Measurements from ENCODE around the gene RAB40C. TPM values are rescaled to one million over a fixed set of nuclear protein-coding genes. Genes with fewer than 3 reads are reported as not detected.
A peak's percentile ranks its signal among the peaks of the same experiment; 100 is the strongest.

Gene RAB40C, protein sequence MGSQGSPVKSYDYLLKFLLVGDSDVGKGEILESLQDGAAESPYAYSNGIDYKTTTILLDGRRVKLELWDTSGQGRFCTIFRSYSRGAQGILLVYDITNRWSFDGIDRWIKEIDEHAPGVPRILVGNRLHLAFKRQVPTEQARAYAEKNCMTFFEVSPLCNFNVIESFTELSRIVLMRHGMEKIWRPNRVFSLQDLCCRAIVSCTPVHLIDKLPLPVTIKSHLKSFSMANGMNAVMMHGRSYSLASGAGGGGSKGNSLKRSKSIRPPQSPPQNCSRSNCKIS
- 10 to 100 TPM; 12.3 to 13.3 TPM for total RNA-seq
- 22.8 TPM for polyA plus RNA-seq

DNA sequence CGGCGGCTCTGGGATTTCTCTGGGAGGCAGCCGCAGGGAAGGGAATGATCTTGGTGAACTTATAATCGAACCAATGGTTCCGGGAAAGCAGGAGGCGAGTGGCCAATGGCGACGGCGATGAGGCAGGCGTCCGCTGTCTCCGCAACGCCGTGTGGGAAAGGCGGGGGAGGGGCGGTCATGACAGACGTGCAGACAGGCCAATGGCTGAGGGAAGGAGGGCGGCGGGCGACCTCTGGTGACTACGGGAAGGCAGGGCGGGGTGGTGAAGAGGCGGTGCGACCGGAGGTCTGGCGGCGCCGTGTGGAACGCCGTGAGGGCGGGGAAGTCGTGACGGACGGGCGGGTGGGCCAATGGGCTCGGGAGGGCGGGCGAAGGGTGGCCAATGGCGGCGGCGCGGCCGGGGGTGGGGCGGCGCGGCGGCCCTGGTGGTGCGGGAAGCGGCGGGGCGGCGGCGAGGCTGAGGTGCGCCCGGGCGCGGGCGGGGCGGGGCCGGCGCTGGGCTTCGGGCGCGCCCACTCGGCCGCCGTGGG, at the start of gene RAB40C:
TSS of gene RAB40C (plus strand) at position 409 of the 530 bp plus-strand sequence. CDS start 226 bp downstream, outside the sequence.
- H3K36me3 ChIP-seq (ENCODE audit: insufficient read depth, low read length): no peaks in the 10 kb centered on the region
- peak within 1 kb of the TSS; percentile 90 to 100 (median 97) for H3K4me3 Mint-ChIP-seq
- DNase-seq: peak; percentile 98 to 100 (median 99)
- ChIA-PET CTCF (interaction anchor here (1.0 kb wide), 1 partner anchor 46 kb away, joined by 4 read pairs; the partner anchor contains the start of gene METTL26), POLR2A (interaction anchor here (1.2 kb wide), 2 partner anchors 47 to 60 kb away, joined by 4 read pairs; partner anchors contain the start of genes METTL26 and WDR90)
- H3K27me3 Mint-ChIP-seq: peaks cover 0 to 4% of the 10 kb centered on the region in 2 donors
- H3K4me1 ChIP-seq (ENCODE audit: insufficient read depth, low read length): peaks cover 26% of the 10 kb centered on the region
- no peaks in the 10 kb centered on the region for H3K9me3 Mint-ChIP-seq
- H3K4me1 Mint-ChIP-seq: peaks cover 30 to 55% (median 30%) of the 10 kb centered on the region in 3 donors
- peak within 1 kb of the TSS; percentile 83 for H3K4me3 ChIP-seq (ENCODE audit: low read length)
- no peaks in the 10 kb centered on the region for H3K27me3 ChIP-seq (ENCODE audit: insufficient read depth, low read length, poor library complexity, severe bottlenecking)
- H3K36me3 Mint-ChIP-seq: peaks cover 0 to 23% (median 0%) of the 10 kb centered on the region in 3 donors
- H3K9me3 ChIP-seq (ENCODE audit: low read length): no peaks in the 10 kb centered on the region
- peak within 1 kb of the TSS; percentile 92 to 100 (median 98) for H3K27ac Mint-ChIP-seq
- peak within 1 kb of the TSS; percentile 87 for H3K27ac ChIP-seq (ENCODE audit: low read depth, low read length)

DNA sequence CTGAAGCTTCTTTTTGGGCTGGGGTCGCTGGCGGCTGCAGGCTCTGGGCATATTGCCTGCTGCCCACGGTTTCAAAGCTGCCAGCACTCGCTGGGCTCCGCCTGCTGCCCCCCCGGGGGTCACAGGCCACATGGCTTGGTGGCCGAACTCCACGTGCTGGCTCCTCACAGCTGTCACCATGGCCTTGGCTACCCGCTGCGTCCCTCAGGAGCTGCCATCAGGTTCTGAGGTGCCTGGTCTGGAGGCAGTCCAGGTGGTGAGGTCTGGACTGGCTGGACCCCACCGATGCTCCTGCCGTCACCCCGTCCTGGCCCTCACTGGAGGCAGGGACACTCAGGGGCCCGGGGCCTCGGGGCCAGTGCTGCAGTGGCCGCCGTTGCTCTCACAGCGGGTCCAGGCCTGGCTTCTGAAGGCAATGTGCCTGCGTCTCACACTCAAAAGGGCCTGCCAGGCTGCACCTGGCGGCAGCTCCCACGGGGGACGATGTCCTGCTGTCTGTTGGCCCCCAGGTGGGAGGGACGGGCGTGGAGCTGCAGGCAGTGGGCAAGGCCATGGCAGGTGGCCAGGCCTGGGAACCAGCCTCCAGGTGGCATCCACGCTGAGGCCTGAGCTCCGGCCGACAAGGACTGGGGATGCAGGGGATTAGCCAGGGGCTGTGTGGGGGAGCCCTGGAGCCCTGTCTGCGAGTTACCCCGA, 49.1 kb upstream of the RAB40C start:
- Histone ChIP-seq H3K9me3 (ENCODE audit: low read length) (no peaks in the 10 kb centered on the region), H3K27ac (ENCODE audit: low read depth, low read length) (no peak overlapping the region), H3K27me3 (ENCODE audit: insufficient read depth, low read length, poor library complexity, severe bottlenecking) (no peaks in the 10 kb centered on the region), H3K4me1 (ENCODE audit: insufficient read depth, low read length) (no peaks in the 10 kb centered on the region), H3K4me3 (ENCODE audit: low read length) (no peak overlapping the region), H3K36me3 (ENCODE audit: insufficient read depth, low read length) (no peaks in the 10 kb centered on the region)
- Mint-ChIP-seq H3K36me3 (peaks cover 0 to 28% (median 0%) of the 10 kb centered on the region in 3 donors), H3K4me1 (peaks cover 0 to 6% (median 4%) of the 10 kb centered on the region in 3 donors), H3K9me3 (no peaks in the 10 kb centered on the region), H3K27ac (no peak overlapping the region), H3K27me3 (no peaks in the 10 kb centered on the region), H3K4me3 (no peak overlapping the region)
- DNase-seq: no peak
- CTCF ChIA-PET: no interaction called here
- POLR2A ChIA-PET: no interaction called here

DNA sequence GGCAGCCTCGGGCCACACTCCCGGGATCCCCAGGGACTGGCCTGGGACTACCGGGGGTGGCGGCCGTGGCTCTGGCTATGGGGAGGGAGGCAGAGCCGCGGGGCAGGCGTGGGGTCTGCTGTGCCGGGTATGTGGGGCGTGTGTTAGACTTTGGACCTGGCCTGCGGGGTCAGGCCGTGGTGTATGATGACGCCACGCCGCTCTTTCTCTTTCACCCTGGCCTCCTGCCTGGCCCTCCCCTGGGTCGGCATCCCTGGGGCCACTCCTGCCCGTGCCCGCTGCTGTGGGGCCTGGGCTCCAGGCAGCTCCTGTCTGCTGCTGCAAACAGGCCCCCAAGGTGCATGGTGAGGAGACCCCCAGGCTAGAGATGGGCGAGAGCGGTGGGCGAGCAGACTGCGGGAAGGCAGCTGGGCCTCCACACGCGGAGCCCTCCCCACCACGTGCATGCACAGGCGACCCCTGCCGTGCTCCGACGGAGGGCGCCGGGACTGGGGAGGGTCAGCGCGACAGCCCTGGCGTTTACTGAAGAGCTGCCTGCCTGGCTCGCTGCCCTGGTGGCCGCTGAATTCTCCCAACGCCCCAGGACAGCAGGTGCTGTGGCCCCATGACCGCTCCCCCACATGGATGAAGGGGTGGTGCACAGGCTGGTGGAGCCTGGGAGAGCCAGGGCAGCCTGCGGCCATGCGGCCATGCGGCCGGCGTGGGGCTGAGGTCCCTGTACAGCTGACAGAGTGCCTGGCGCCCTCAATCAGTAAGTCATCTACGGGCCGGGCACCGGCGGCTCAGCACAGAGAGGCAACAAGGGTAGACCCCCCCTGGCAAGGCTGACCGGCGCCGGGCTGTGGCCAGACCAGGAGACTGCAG, 46.3 kb upstream of the RAB40C start:
- Histone ChIP-seq H3K27ac (ENCODE audit: low read depth, low read length) (no peak overlapping the region), H3K4me3 (ENCODE audit: low read length) (no peak overlapping the region), H3K4me1 (ENCODE audit: insufficient read depth, low read length) (no peaks in the 10 kb centered on the region), H3K36me3 (ENCODE audit: insufficient read depth, low read length) (no peaks in the 10 kb centered on the region), H3K9me3 (ENCODE audit: low read length) (no peaks in the 10 kb centered on the region), H3K27me3 (ENCODE audit: insufficient read depth, low read length, poor library complexity, severe bottlenecking) (no peaks in the 10 kb centered on the region)
- no peak for DNase-seq
- no peak overlapping the region for H3K27ac Mint-ChIP-seq
- no peaks in the 10 kb centered on the region for H3K9me3 Mint-ChIP-seq
- H3K4me3 Mint-ChIP-seq: no peak overlapping the region
- H3K36me3 Mint-ChIP-seq: peaks cover 0 to 15% (median 0%) of the 10 kb centered on the region in 3 donors
- CTCF ChIA-PET: no interaction called here
- POLR2A ChIA-PET: no interaction called here
- H3K27me3 Mint-ChIP-seq: no peaks in the 10 kb centered on the region
- H3K4me1 Mint-ChIP-seq: peaks cover 0 to 6% (median 4%) of the 10 kb centered on the region in 3 donors

DNA sequence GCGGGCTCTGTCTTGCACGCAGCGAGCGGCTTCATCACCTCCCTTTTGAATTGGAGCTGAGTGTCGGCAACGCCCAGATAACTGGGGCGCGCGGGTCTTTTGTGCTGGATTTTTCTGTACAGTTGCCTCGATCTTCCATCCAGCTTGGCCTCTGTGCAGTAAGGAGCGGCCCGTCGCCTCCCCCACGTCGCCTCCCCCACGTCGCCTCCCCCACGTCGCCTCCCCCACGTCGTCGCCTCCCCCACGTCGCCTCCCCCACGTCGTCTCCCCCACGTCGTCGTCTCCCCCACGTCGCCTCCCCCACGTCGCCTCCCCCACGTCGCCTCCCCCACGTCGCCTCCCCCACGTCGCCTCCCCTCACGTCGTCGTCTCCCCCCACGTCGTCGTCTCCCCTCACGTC, 45.3 kb upstream of the RAB40C start:
- Mint-ChIP-seq H3K4me3 (no peak overlapping the region), H3K27ac (no peak overlapping the region), H3K4me1 (peaks cover 0 to 3% (median 3%) of the 10 kb centered on the region in 3 donors), H3K36me3 (peaks cover 0 to 12% (median 0%) of the 10 kb centered on the region in 3 donors), H3K27me3 (no peaks in the 10 kb centered on the region), H3K9me3 (no peaks in the 10 kb centered on the region)
- no peak for DNase-seq
- POLR2A ChIA-PET: no interaction called here
- Histone ChIP-seq H3K9me3 (ENCODE audit: low read length) (no peaks in the 10 kb centered on the region), H3K4me1 (ENCODE audit: insufficient read depth, low read length) (no peaks in the 10 kb centered on the region), H3K27ac (ENCODE audit: low read depth, low read length) (no peak overlapping the region), H3K27me3 (ENCODE audit: insufficient read depth, low read length, poor library complexity, severe bottlenecking) (no peaks in the 10 kb centered on the region), H3K4me3 (ENCODE audit: low read length) (no peak overlapping the region), H3K36me3 (ENCODE audit: insufficient read depth, low read length) (no peaks in the 10 kb centered on the region)
- CTCF ChIA-PET: no interaction called here

DNA sequence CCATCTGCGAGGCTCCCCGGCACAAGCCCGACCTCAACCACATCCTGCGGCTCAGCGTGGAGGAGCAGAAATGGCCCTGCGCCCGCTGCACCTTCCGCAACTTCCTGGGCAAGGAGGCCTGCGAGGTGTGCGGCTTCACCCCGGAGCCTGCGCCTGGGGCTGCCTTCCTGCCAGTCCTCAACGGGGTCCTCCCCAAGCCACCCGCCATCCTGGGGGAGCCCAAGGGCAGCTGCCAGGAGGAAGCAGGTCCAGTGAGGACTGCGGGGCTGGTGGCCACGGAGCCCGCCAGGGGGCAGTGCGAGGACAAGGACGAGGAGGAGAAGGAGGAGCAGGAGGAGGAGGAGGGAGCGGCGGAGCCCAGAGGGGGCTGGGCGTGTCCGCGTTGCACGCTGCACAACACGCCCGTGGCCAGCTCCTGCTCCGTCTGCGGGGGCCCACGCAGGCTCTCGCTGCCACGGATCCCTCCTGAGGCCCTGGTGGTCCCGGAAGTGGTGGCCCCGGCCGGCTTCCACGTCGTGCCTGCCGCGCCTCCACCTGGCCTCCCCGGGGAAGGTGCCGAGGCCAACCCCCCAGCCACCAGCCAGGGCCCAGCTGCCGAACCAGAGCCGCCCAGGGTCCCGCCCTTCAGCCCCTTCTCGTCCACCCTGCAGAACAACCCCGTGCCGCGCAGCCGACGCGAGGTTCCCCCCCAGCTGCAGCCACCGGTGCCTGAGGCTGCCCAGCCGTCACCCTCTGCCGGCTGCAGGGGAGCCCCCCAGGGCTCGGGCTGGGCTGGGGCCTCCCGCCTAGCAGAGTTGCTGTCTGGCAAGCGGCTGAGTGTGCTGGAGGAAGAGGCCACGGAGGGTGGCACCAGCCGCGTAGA, 42.7 kb upstream of the RAB40C start:
- Mint-ChIP-seq H3K27ac (no peak overlapping the region), H3K9me3 (no peaks in the 10 kb centered on the region), H3K4me1 (peaks cover 0 to 2% (median 2%) of the 10 kb centered on the region in 3 donors), H3K27me3 (no peaks in the 10 kb centered on the region), H3K36me3 (peaks cover 0 to 12% (median 0%) of the 10 kb centered on the region in 3 donors), H3K4me3 (no peak overlapping the region)
- no peak overlapping the region for H3K4me3 ChIP-seq (ENCODE audit: low read length)
- no peaks in the 10 kb centered on the region for H3K36me3 ChIP-seq (ENCODE audit: insufficient read depth, low read length)
- H3K27ac ChIP-seq (ENCODE audit: low read depth, low read length): no peak overlapping the region
- H3K27me3 ChIP-seq (ENCODE audit: insufficient read depth, low read length, poor library complexity, severe bottlenecking): no peaks in the 10 kb centered on the region
- DNase-seq: peak; percentile 30 to 66 (median 37)
- POLR2A ChIA-PET: no interaction called here
- no peaks in the 10 kb centered on the region for H3K4me1 ChIP-seq (ENCODE audit: insufficient read depth, low read length)
- CTCF ChIA-PET: no interaction called here
- no peaks in the 10 kb centered on the region for H3K9me3 ChIP-seq (ENCODE audit: low read length)

DNA sequence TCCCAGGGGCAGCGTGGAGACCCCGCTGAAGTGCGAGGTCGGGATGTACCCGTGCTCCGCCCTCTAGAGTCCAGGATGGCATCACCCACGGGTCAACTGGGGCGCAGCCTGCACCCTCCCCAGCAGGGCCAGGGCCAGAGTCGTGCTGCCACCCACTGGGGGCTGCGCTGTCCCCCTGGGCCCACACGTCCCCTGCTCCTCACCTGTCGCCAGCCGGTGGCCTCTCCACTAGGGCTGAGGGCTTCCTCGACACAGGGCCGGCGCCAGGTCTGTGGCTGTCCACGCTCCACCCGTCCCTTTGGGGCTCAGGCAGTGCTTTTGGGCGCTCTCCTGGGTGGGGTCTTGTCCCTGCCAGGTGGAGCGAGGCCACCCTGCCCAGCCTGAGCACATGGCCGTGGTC, 41.3 kb upstream of the RAB40C start:
- Histone ChIP-seq H3K9me3 (ENCODE audit: low read length) (no peaks in the 10 kb centered on the region), H3K4me3 (ENCODE audit: low read length) (no peak overlapping the region), H3K4me1 (ENCODE audit: insufficient read depth, low read length) (no peaks in the 10 kb centered on the region), H3K36me3 (ENCODE audit: insufficient read depth, low read length) (no peaks in the 10 kb centered on the region), H3K27me3 (ENCODE audit: insufficient read depth, low read length, poor library complexity, severe bottlenecking) (no peaks in the 10 kb centered on the region), H3K27ac (ENCODE audit: low read depth, low read length) (no peak overlapping the region)
- no peak overlapping the region for H3K27ac Mint-ChIP-seq
- ChIA-PET POLR2A (no interaction called here), CTCF (no interaction called here)
- H3K4me3 Mint-ChIP-seq: no peak overlapping the region
- peaks cover 0 to 9% (median 0%) of the 10 kb centered on the region in 3 donors for H3K36me3 Mint-ChIP-seq
- no peaks in the 10 kb centered on the region for H3K27me3 Mint-ChIP-seq
- no peaks in the 10 kb centered on the region for H3K4me1 Mint-ChIP-seq
- DNase-seq: no peak
- no peaks in the 10 kb centered on the region for H3K9me3 Mint-ChIP-seq

DNA sequence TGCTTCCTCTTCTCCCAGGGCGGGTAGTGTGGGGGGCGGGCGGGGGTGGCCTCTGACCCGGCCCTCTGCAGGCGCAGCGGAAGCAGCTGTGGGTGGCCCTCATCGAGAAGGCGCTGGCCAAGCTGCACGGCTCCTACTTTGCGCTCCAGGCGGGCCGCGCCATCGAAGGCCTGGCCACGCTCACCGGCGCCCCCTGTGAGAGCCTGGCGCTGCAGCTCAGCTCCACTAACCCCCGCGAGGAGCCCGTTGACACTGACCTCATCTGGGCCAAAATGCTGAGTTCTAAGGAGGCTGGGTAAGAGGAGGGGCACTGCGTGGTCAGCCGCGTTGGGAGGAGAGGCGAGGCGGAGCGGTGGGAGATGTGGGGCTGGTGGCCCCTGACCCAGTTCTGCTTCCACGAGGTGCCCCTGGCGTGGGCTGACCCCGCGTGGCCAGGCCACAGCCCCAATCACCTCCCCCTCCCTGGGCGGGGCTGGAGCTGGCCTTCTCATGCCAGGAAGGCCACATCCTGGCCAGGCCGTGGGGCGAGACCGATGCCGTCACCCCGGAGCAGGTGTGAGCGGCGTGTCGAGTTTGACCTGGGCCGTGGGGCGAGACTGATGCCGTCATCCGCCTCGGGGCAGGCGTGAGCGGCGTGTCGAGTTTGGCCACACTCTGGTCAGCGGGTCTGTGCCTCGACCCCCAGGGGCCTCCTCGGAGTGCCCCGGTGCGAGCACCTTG, 40.2 kb upstream of the RAB40C start:
- Mint-ChIP-seq H3K27ac (no peak overlapping the region), H3K4me1 (no peaks in the 10 kb centered on the region), H3K4me3 (no peak overlapping the region), H3K27me3 (no peaks in the 10 kb centered on the region), H3K9me3 (no peaks in the 10 kb centered on the region), H3K36me3 (peaks cover 0 to 12% (median 0%) of the 10 kb centered on the region in 3 donors)
- H3K9me3 ChIP-seq (ENCODE audit: low read length): no peaks in the 10 kb centered on the region
- ChIA-PET POLR2A (no interaction called here), CTCF (no interaction called here)
- no peak for DNase-seq
- no peaks in the 10 kb centered on the region for H3K36me3 ChIP-seq (ENCODE audit: insufficient read depth, low read length)
- no peaks in the 10 kb centered on the region for H3K27me3 ChIP-seq (ENCODE audit: insufficient read depth, low read length, poor library complexity, severe bottlenecking)
- H3K4me3 ChIP-seq (ENCODE audit: low read length): no peak overlapping the region
- no peak overlapping the region for H3K27ac ChIP-seq (ENCODE audit: low read depth, low read length)
- no peaks in the 10 kb centered on the region for H3K4me1 ChIP-seq (ENCODE audit: insufficient read depth, low read length)
